GM23338 (cell line): ENCODE data around the gene TRAM2. TPM values are rescaled to one million over a fixed set of nuclear protein-coding genes. Genes with fewer than 3 reads are reported as not detected.

Experiments
- ATAC-seq: fragments of 200-7000 bp; cut with Tn5 transposase; 3 replicates; pipeline ENCODE4 v1.9.1; 2020
- DNase-seq: peaks from one replicate; pipeline ENCODE4 v3.0.0-alpha.2; 2015; ENCODE audit warnings: low spot score
- H2AFZ ChIP-seq: fragments of 200-600 bp; sonication (generic); 2 replicates; pipeline ENCODE4 v1.8.0; 2016; ENCODE audit warnings: antibody characterized with exemption, mild to moderate bottlenecking, moderate library complexity
- H3F3A ChIP-seq: fragments of 200-600 bp; sonication (generic); replicated peaks from 2 replicates; pipeline ENCODE4 v1.8.0; 2017; ENCODE audit warnings: antibody characterized with exemption, mixed run types, low read depth
- H3K27ac ChIP-seq: fragments of 200-600 bp; sonication (generic); 2 replicates; pipeline ENCODE4 v1.6.1; 2016; ENCODE audit warnings: low read depth
- H3K27me3 ChIP-seq: fragments of 200-600 bp; sonication (generic); 2 replicates; pipeline ENCODE4 v1.8.0; 2016; ENCODE audit warnings: mild to moderate bottlenecking, mixed run types, moderate library complexity; ENCODE audit not compliant: insufficient read depth
- H3K36me3 ChIP-seq: fragments of 200-600 bp; sonication (generic); 2 replicates; pipeline ENCODE4 v1.8.0; 2016; ENCODE audit warnings: mild to moderate bottlenecking; ENCODE audit not compliant: insufficient read depth
- H3K4me1 ChIP-seq: fragments of 200-600 bp; sonication (generic); 2 replicates; pipeline ENCODE4 v1.8.0; 2016; ENCODE audit warnings: mild to moderate bottlenecking, moderate library complexity; ENCODE audit not compliant: insufficient read depth
- H3K4me2 ChIP-seq: fragments of 200-600 bp; sonication (generic); 2 replicates; pipeline ENCODE4 v1.7.1; 2017; ENCODE audit warnings: mixed run types
- H3K4me3 ChIP-seq: fragments of 200-600 bp; sonication (generic); 2 replicates; pipeline ENCODE4 v1.6.1; 2016; ENCODE audit warnings: mixed run types
- H3K79me2 ChIP-seq: fragments of 200-600 bp; sonication (generic); replicated peaks from 2 replicates; pipeline ENCODE4 v1.8.0; 2017; ENCODE audit warnings: mild to moderate bottlenecking; ENCODE audit not compliant: insufficient read depth
- H3K9me2 ChIP-seq: fragments of 200-600 bp; sonication (generic); 2 replicates; pipeline ENCODE4 v1.8.0; 2017; ENCODE audit not compliant: insufficient read depth
- H4K20me1 ChIP-seq: fragments of 200-600 bp; sonication (generic); replicated peaks from 2 replicates; pipeline ENCODE4 v1.8.0; 2017; ENCODE audit warnings: mild to moderate bottlenecking; ENCODE audit not compliant: insufficient read depth
- H3K27ac Mint-ChIP-seq: 2 replicates; pipeline ENCODE4 v1.8.0; 2020; ENCODE audit warnings: inconsistent platforms, mild to moderate bottlenecking, moderate library complexity, mixed read lengths
- H3K27me3 Mint-ChIP-seq: 3 replicates; pipeline ENCODE4 v1.8.0; 2022; ENCODE audit warnings: low read depth, mild to moderate bottlenecking, moderate library complexity, mixed read lengths, inconsistent platforms; ENCODE audit not compliant: insufficient read depth, poor library complexity
- H3K36me3 Mint-ChIP-seq: 3 replicates; pipeline ENCODE4 v1.8.0; 2021; ENCODE audit warnings: low read depth, mild to moderate bottlenecking, inconsistent platforms, moderate library complexity, mixed read lengths
- H3K4me1 Mint-ChIP-seq: 3 replicates; pipeline ENCODE4 v1.8.0; 2020; ENCODE audit warnings: mild to moderate bottlenecking, inconsistent platforms, mixed read lengths
- H3K4me3 Mint-ChIP-seq: 3 replicates; pipeline ENCODE4 v1.8.0; 2021; ENCODE audit warnings: moderate library complexity, mild to moderate bottlenecking, inconsistent platforms, mixed read lengths
- H3K9me3 Mint-ChIP-seq: 3 replicates; pipeline ENCODE4 v1.8.0; 2020; ENCODE audit warnings: moderate library complexity, mild to moderate bottlenecking, inconsistent platforms, mixed read lengths
- CREB1 ChIP-seq: fragments of 250-450 bp; sonication (Bioruptor Pico); IDR thresholded peaks from 2 replicates; pipeline ENCODE4 v1.5.0; 2020; ENCODE audit warnings: low read depth, mild to moderate bottlenecking, moderate library complexity
- EZH2 ChIP-seq: fragments of 200-600 bp; sonication (generic); IDR thresholded peaks from one replicate; pipeline ENCODE4 v1.8.0; 2017; ENCODE audit warnings: antibody characterized with exemption, mild to moderate bottlenecking, low read depth; ENCODE audit not compliant: unreplicated experiment
- EZH2phosphoT487 ChIP-seq: fragments of 200-600 bp; sonication (generic); IDR thresholded peaks from one replicate; pipeline ENCODE4 v1.8.1; 2018; ENCODE audit warnings: antibody characterized with exemption; ENCODE audit not compliant: unreplicated experiment
- STAT1 ChIP-seq: IDR thresholded peaks from one replicate; pipeline ENCODE4 v1.6.1; 2016; ENCODE audit warnings: antibody characterized with exemption; ENCODE audit not compliant: unreplicated experiment
- polyA plus RNA-seq: library from polyadenylated mRNA; unstranded; fragments of >200 nt; fragmentation: Nextera tagmentation; extraction: Ambion mirVana; gene quantifications from 2 replicates; pipeline ENCODE4 v1.2.1, GENCODE V29; 2016
- total RNA-seq: library from RNA; depleted of rRNA; stranded (reverse); fragments of >200 nt; shearing (Covaris generic); gene quantifications from 2 replicates; pipeline ENCODE4 v1.2.3, GENCODE V29; 2014
- TF ChIP-seq, protein P1 (sequence below): IDR thresholded peaks from one replicate; pipeline ENCODE4 v1.6.1; 2018; ENCODE audit warnings: antibody characterized with exemption; ENCODE audit not compliant: unreplicated experiment
- TF ChIP-seq, protein P2 (sequence below), 2 experiments: fragments of 200-600 bp in 1 of 2; sonication (generic) in 1 of 2; conservative IDR thresholded peaks; 2 replicates each; pipeline versions ENCODE4 v1.5.1 to v1.6.1; 2016 to 2017; ENCODE audit warnings: antibody characterized with exemption in 2 of 2, low read depth in 2 of 2, mild to moderate bottlenecking in 2 of 2, moderate library complexity in 1 of 2

Gene TRAM2
- total and polyA plus RNA-seq, 2 experiments from 2014 or later = 4.0 to 14.0 TPM

GRCh38 chr6:52575502-52575892, 1.4 kb downstream of the TRAM2 start (continued):
- TF ChIP-seq, protein P1, sequence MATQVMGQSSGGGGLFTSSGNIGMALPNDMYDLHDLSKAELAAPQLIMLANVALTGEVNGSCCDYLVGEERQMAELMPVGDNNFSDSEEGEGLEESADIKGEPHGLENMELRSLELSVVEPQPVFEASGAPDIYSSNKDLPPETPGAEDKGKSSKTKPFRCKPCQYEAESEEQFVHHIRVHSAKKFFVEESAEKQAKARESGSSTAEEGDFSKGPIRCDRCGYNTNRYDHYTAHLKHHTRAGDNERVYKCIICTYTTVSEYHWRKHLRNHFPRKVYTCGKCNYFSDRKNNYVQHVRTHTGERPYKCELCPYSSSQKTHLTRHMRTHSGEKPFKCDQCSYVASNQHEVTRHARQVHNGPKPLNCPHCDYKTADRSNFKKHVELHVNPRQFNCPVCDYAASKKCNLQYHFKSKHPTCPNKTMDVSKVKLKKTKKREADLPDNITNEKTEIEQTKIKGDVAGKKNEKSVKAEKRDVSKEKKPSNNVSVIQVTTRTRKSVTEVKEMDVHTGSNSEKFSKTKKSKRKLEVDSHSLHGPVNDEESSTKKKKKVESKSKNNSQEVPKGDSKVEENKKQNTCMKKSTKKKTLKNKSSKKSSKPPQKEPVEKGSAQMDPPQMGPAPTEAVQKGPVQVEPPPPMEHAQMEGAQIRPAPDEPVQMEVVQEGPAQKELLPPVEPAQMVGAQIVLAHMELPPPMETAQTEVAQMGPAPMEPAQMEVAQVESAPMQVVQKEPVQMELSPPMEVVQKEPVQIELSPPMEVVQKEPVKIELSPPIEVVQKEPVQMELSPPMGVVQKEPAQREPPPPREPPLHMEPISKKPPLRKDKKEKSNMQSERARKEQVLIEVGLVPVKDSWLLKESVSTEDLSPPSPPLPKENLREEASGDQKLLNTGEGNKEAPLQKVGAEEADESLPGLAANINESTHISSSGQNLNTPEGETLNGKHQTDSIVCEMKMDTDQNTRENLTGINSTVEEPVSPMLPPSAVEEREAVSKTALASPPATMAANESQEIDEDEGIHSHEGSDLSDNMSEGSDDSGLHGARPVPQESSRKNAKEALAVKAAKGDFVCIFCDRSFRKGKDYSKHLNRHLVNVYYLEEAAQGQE = no peak

GRCh38 chr6:52574709-52575501, 2.0 kb downstream of the TRAM2 start:
- no peak overlapping the region for H3K27ac Mint-ChIP-seq
- peak overlapping the region; percentile 89 for H3K4me2 ChIP-seq
- H4K20me1 ChIP-seq = no peaks in the 10 kb centered on the region; the same call in 1 of the 2 replicates

GRCh38 chr6:52573295-52573694, 3.6 kb downstream of the TRAM2 start:
- peak; percentile 73 for DNase-seq
- no peak overlapping the region for H2AFZ ChIP-seq
- H3K36me3 ChIP-seq = no peaks in the 10 kb centered on the region
- H3K4me3 Mint-ChIP-seq = peak overlapping the region; percentile 48
- H3K9me2 ChIP-seq = no peaks in the 10 kb centered on the region
- TF ChIP-seq STAT1 = no peak
- TF ChIP-seq, protein P2, sequence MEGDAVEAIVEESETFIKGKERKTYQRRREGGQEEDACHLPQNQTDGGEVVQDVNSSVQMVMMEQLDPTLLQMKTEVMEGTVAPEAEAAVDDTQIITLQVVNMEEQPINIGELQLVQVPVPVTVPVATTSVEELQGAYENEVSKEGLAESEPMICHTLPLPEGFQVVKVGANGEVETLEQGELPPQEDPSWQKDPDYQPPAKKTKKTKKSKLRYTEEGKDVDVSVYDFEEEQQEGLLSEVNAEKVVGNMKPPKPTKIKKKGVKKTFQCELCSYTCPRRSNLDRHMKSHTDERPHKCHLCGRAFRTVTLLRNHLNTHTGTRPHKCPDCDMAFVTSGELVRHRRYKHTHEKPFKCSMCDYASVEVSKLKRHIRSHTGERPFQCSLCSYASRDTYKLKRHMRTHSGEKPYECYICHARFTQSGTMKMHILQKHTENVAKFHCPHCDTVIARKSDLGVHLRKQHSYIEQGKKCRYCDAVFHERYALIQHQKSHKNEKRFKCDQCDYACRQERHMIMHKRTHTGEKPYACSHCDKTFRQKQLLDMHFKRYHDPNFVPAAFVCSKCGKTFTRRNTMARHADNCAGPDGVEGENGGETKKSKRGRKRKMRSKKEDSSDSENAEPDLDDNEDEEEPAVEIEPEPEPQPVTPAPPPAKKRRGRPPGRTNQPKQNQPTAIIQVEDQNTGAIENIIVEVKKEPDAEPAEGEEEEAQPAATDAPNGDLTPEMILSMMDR (conservative IDR thresholded peaks at IDR 0.05; ENCODE audit: low read depth in 2 of 2) = peak; percentile 44 to 48
- peak overlapping the region; percentile 89 for H3K4me2 ChIP-seq
- peaks cover 6% of the 10 kb centered on the region; the same call in 1 of the 2 replicates for H3F3A ChIP-seq
- peak overlapping the region; percentile 92 for H3K27ac Mint-ChIP-seq
- no peaks in the 10 kb centered on the region for H3K27me3 ChIP-seq
- H3K36me3 Mint-ChIP-seq = no peaks in the 10 kb centered on the region; the same call in 1 of the 3 replicates
- H3K4me1 ChIP-seq = peaks cover 65% of the 10 kb centered on the region
- H3K4me3 ChIP-seq = peak overlapping the region; percentile 30
- peaks cover 7% of the 10 kb centered on the region for H3K27me3 Mint-ChIP-seq
- H4K20me1 ChIP-seq = no peaks in the 10 kb centered on the region; the same call in 1 of the 2 replicates
- ATAC-seq = peak; percentile 7
- peaks cover 74% of the 10 kb centered on the region for H3K79me2 ChIP-seq
- no peaks in the 10 kb centered on the region for H3K9me3 Mint-ChIP-seq
- H3K4me1 Mint-ChIP-seq = peaks cover 73% of the 10 kb centered on the region
- H3K27ac ChIP-seq = peak overlapping the region; percentile 72

More at GRCh38 chr6:52574709-52575501, 2.0 kb downstream of the TRAM2 start:
- Histone ChIP-seq H2AFZ (no peak overlapping the region), H3K79me2 (peaks cover 57% of the 10 kb centered on the region), H3K9me2 (no peaks in the 10 kb centered on the region), H3K36me3 (no peaks in the 10 kb centered on the region), H3K27ac (no peak overlapping the region), H3F3A (peaks cover 6% of the 10 kb centered on the region; the same call in 1 of the 2 replicates), H3K4me3 (peak overlapping the region; percentile 78), H3K27me3 (no peaks in the 10 kb centered on the region), H3K4me1 (peaks cover 53% of the 10 kb centered on the region)
- Mint-ChIP-seq H3K4me3 (peak overlapping the region; percentile 88), H3K4me1 (peaks cover 60% of the 10 kb centered on the region), H3K9me3 (no peaks in the 10 kb centered on the region), H3K27me3 (peaks cover 9% of the 10 kb centered on the region), H3K36me3 (no peaks in the 10 kb centered on the region; the same call in 2 of the 3 replicates)
- no peak for TF ChIP-seq EZH2phosphoT487
- TF ChIP-seq CREB1 (CRISPR knock-in tag) = no peak
- TF ChIP-seq EZH2 = no peak
- no peak for DNase-seq
- ATAC-seq = no peak
